ENCODE measurements around the gene DNAAF3.

GRCh38 chr19:55193481-55193880 is 27.1 kb upstream of the DNAAF3 start:
- TF ChIP-seq CTCF (conservative IDR thresholded peaks at IDR 0.05; ENCODE audit: low read depth, low read length) = no peak
- no peak for TF ChIP-seq EZH2 (IDR thresholded peaks at IDR 0.05; ENCODE audit: borderline replicate concordance, low read depth, low read length, poor library complexity, severe bottlenecking)

All from A673 (cell line).